HL-60/S4 treated with phorbol 12-myristate 13-acetate at 8.2 ng/mL for 4 days and 3 days (cell line): ENCODE results near the gene HLA-DPB1.
"Not testable (repeated sequence)": the region's sequence is repeated elsewhere in the genome, so short reads cannot be mapped to it uniquely, and the experiment has no call there.

Experiments
- in situ Hi-C: fragments of 300-500 bp; cut with MboI; formaldehyde crosslinking; loops from 2 replicates; pipeline ENCODE4 v1.15.0; 2022; ENCODE audit warnings: low sequenced_read_pairs

Gene HLA-DPB1

GRCh38 chr6:33101121-33101737, 25.4 kb downstream of the HLA-DPB1 start:
- in situ Hi-C loops, result not testable (repeated sequence)

- in situ Hi-C loops, result no loop called here
Observed at GRCh38 chr6:33103776-33104175, 28.0 kb downstream of the HLA-DPB1 start.

GRCh38 chr6:33104887-33105286, 29.1 kb downstream of the HLA-DPB1 start:
- in situ Hi-C loops, result no loop called here

DNA sequence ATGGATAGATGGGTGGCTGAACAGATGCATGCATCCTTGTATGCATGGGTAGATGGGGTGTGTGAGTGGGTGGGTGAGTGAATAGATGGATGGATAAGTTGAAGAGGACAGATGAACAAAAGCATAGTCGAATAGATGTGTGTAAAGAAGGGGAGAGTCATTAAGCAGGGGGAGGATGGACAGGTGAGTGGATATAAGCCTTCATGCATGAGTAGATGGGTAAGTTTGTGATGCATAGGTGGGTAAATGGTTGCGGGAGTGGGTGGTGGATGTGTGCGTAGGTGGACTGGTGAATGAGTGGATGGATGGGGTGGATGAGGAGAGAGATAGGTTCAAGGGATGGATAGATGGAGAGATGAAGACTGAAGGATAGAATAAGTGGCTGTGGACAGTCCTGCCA, 29.6 kb downstream of the HLA-DPB1 start:
- in situ Hi-C loops, result no loop called here

- in situ Hi-C loops, result no loop called here
Observed at GRCh38 chr6:33105916-33106871, 30.4 kb downstream of the HLA-DPB1 start.

GRCh38 chr6:33107641-33108040, 31.9 kb downstream of the HLA-DPB1 start:
- in situ Hi-C loops, result no loop called here

DNA sequence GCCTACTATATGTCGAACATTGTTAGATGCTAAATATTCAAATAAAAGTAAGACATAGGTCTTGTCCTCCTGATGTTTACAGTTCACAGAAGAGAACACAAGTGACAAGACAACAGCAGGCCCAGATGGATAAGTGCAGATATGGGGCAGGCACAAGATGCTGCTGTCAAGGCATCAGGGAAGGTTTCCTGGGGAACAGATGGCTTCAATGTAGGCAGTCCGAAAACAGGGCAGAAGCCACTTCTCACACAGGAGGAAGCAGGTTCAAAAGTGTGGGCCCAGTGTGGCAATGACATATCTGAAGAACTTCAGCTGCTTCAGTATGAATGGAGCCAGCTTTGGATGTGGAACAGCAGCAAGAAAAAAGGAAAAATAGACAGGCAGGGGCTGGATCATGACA, 32.5 kb downstream of the HLA-DPB1 start:
- in situ Hi-C loops, result no loop called here

DNA sequence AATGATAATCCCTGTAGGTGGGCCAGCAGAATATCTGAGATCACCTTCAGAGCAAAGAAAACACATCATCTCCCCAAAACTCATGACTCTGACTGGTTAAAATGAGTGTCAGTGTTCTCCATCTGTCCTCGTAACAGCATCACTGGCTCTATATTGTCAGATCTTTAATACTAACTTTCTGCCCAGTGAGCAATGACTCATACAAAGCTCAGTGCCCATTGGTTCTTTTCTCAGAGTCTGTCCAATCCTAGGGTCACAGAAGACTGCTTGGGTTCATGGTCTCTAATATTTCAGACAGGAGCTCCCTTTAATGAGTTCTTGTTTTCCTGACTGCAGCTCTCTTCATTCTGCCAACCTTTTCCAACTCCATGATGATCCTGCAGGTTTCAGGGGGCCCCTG, 36.4 kb downstream of the HLA-DPB1 start:
- in situ Hi-C loops, result no loop called here

- in situ Hi-C loops, result no loop called here
Observed at GRCh38 chr6:33113755-33114154, 38.0 kb downstream of the HLA-DPB1 start.

DNA sequence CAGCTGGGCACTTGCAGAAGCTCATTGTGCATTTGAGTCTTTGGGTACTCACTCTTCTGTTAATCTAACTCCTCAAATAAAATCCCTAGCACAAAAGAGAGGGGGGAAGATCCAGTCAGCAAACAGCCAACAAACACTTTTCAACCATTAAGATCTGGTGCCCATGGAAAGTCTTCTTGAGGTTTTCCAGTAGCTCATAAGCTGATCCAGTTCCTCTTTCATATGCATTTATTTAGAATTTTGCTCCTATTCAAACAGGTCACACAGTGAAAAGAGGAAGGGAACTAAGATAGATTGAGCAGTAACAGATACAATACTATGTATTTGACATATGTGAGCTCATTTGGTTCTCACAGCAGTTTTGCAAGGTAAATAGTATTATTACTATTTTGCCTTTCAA, 38.6 kb downstream of the HLA-DPB1 start:
- in situ Hi-C loops, result no loop called here

- in situ Hi-C loops, result no loop called here
Observed at GRCh38 chr6:33116417-33116816, 40.6 kb downstream of the HLA-DPB1 start.

DNA sequence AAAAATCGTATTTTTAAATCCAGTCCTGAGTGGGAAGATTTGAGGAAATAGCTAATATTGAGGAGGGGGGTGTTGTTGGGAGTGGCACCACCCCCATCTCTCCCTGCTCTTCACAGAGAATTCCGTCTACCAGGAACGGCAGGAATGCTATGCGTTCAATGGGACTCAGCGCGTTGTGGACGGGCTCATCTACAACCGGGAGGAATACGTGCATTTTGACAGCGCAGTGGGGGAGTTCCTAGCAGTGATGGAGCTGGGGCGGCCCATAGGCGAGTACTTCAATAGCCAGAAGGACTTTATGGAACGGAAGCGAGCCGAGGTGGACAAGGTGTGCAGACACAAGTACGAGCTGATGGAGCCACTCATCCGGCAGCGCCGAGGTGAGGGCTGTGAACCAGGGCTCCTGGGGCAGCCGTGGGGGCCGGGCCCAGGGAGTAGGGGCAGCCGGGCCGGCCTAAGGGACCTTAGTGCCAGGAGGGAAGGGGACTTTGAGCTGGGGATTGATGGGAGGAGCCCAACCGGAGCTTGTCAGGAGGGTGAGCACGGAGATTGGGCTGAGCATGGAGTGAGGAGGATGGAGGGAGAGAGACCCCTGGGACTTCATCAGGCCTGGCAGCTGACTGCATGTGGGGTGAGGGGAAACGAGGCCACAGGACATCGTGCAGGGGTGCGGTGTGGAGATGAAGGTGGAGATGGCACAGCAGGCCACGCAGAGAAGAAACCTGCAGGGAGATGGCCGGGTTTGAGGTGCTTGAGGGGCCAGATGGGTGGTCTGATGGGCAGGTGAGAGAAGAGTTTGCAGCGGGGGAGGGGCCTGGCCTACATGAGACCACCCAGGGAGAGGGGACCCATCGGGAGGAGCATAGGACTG, 41.3 kb downstream of the HLA-DPB1 start:
- in situ Hi-C loops, result no loop called here

DNA sequence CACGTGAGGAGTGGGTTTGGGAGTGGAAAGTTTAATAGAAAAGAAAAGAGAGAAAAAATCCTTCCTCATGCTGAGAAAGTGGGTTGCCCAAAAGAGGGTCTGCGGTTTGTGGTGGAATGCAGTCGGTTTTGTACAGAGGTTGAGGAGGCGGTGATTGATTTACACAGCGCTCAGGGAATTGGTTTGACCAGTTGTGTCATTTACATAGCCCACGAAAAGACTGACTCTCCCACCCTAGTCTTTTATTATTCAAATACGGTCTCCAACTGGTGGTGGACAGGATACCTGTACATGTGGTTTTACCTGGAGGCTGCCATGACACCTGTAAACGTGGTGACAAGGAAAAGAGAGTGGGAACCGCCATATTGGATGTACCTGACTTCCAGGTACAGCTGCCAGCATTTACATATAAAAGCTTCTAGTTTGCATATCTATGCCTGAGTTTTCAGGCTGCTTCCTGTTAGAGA, 42.1 kb downstream of the HLA-DPB1 start:
- in situ Hi-C loops, result no loop called here

- in situ Hi-C loops, result no loop called here
Observed at GRCh38 chr6:33118525-33119123, 42.8 kb downstream of the HLA-DPB1 start.

- in situ Hi-C loops, result no loop called here
Observed at GRCh38 chr6:33120001-33120400, 44.2 kb downstream of the HLA-DPB1 start.

- in situ Hi-C loops, result no loop called here
Observed at GRCh38 chr6:33123181-33123580, 47.4 kb downstream of the HLA-DPB1 start.

- in situ Hi-C loops, result no loop called here
Observed at GRCh38 chr6:33123732-33124524, 48.1 kb downstream of the HLA-DPB1 start.

DNA sequence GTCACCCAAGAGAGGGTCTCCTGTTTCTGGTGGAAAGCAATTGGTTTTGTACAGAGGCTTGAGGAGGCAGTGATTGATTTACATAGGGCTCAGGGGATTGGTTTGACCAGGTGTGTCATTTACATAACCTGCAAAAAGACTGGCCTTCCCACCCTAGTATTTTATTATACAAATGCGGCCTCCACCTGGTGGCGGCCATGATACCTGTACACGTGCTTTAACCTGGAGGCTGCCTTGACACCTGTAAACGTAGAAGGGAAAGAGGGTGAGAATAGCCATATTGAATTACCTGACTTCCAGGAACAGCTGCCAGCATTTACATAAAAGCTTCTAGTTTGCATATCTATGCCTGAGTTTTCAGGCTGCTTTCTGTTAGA, 48.7 kb downstream of the HLA-DPB1 start:
- in situ Hi-C loops, result no loop called here

GRCh38 chr6:33124947-33125346, 49.2 kb downstream of the HLA-DPB1 start:
- in situ Hi-C loops, result no loop called here

DNA sequence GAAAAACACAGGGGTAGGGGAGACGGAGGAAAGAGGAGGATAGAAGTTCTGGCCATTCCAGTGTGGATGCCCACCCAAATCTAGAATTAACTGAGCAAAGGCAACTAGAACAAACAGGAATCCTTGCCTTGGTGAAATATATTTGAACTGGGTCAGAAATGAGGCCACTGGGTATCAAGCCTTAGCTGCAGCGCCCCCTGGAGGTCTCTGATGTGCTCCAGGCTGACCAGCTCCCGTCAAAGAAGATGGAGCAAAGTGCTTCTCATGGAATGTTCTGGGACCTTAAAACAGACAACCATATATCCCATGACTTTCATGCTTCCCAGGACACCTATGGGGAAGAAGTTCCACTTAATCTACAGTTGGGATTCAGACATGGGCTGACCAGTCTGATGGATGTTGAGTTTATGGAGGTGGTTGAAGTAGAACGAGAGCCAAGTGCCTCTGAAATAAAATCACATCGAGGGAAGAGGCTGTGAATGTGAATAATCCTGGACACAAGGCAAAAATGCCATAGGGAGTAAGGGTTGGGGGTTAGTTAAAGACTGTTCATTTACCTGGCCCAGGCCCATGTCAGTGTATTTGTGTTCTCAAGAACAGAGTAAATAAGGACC, 50.4 kb downstream of the HLA-DPB1 start:
- in situ Hi-C loops, result no loop called here
